ENCODE results near the gene NR6A1. TPM values are rescaled to one million over a fixed set of nuclear protein-coding genes. Genes with fewer than 3 reads are reported as not detected.
A peak's percentile ranks its signal among the peaks of the same experiment; 100 is the strongest.

Gene NR6A1
- total RNA-seq, 1 experiment from 2014 or later, result 99.3 TPM

- Histone ChIP-seq H2BK5ac (ENCODE audit: insufficient read length, low read length) (no peak overlapping the region), H4K20me1 (ENCODE audit: control insufficient read depth, insufficient read depth, insufficient read length) (no peaks in the 10 kb centered on the region), H3T11ph (ENCODE audit: low read length) (no peak overlapping the region), H3K4ac (ENCODE audit: low read depth, low read length) (no peak overlapping the region), H3K4me2 (ENCODE audit: insufficient read depth, insufficient read length, low read length) (no peak overlapping the region), H3K56ac (ENCODE audit: insufficient read length, low read depth, low read length) (no peak overlapping the region), H3K4me1 (ENCODE audit: insufficient read depth, low read length) (no peaks in the 10 kb centered on the region), H3K9ac (ENCODE audit: extremely low read depth, insufficient read length, low read length) (no peak overlapping the region), H3K23ac (ENCODE audit: insufficient read length, low read depth, low read length) (no peak overlapping the region), H2AFZ (ENCODE audit: low read length) (no peak overlapping the region), H3K23me2 (ENCODE audit: insufficient read length, low read depth, low read length, poor library complexity, severe bottlenecking) (no peaks in the 10 kb centered on the region), H3K14ac (ENCODE audit: insufficient read depth, low read length) (no peak overlapping the region), H2AK5ac (ENCODE audit: insufficient read length, low read length) (no peak overlapping the region), H4K8ac (replicated peaks; ENCODE audit: insufficient read length, low read depth, low read length) (no peak overlapping the region), H3K27ac (ENCODE audit: insufficient read length, low read depth, low read length) (no peak overlapping the region), H3K79me1 (ENCODE audit: insufficient read depth, low read depth, low read length, poor library complexity, severe bottlenecking) (no peaks in the 10 kb centered on the region), H4K5ac (ENCODE audit: insufficient read length, low read depth, low read length) (no peak overlapping the region), H2BK15ac (ENCODE audit: low read depth, low read length) (no peak overlapping the region), H2BK12ac (ENCODE audit: insufficient read length, low read depth, low read length) (no peak overlapping the region), H3K9me3 (ENCODE audit: control insufficient read depth, low read depth, low read length) (no peaks in the 10 kb centered on the region), H2BK120ac (ENCODE audit: low read depth, low read length, poor library complexity, severe bottlenecking) (no peak overlapping the region), H3K18ac (ENCODE audit: insufficient read length, low read depth, low read length) (no peak overlapping the region), H3K27me3 (ENCODE audit: insufficient read depth, low read length) (no peaks in the 10 kb centered on the region), H3K79me2 (ENCODE audit: insufficient read depth, low read length) (no peaks in the 10 kb centered on the region), H2BK20ac (ENCODE audit: low read depth, low read length, poor library complexity, severe bottlenecking) (no peak overlapping the region), H4K91ac (ENCODE audit: insufficient read length, low read depth, low read length) (no peak overlapping the region)
- Mint-ChIP-seq H3K36me3 (ENCODE audit: insufficient read depth in 1 of 3, low read depth in 3 of 3) (peaks cover 9 to 20% (median 20%) of the 10 kb centered on the region in 3 experiments; a peak in 6 of 7 replicates), H3K9me3 (no peaks in the 10 kb centered on the region), H3K4me3 (no peak overlapping the region), H3K4me1 (peaks cover 9 to 10% of the 10 kb centered on the region in 2 experiments), H3K27ac (peak overlapping the region in 2 of 3 experiments; percentile 39 to 41; a peak in 2 of 7 replicates), H3K27me3 (ENCODE audit: low read depth) (no peaks in the 10 kb centered on the region)
- no CpG with 5 or more reads among the region's 2 CpGs for WGBS (ENCODE audit: extremely low coverage, insufficient read length, low lambda C conversion rate)
- TF ChIP-seq CTCF (conservative IDR thresholded peaks at IDR 0.05), result no peak
- no peak for DNase-seq
These were observed 226.6 kb downstream of the NR6A1 start for GRCh38 chr9:124544535-124544934.

Data from H9 (cell line).